OCI-LY1 (cell line): ENCODE data around the gene KLHL9.

Experiments used
- H2AFZ ChIP-seq: fragments of 200-600 bp; sonication (generic), shearing (Covaris generic); 2 replicates; pipeline ENCODE4 v1.6.0; 2014; ENCODE audit warnings: antibody characterized with exemption, mild to moderate bottlenecking, low read length
- H3F3A ChIP-seq: fragments of 200-600 bp; sonication (generic), shearing (Covaris generic); 2 replicates; pipeline ENCODE4 v1.6.0; 2014; ENCODE audit warnings: mild to moderate bottlenecking, antibody characterized with exemption, low read length, moderate library complexity; ENCODE audit not compliant: insufficient read depth
- H3K27ac ChIP-seq: fragments of 200-600 bp; sonication (generic); 2 replicates; pipeline ENCODE4 v1.5.1; 2014; ENCODE audit warnings: low read length, mixed run types, mild to moderate bottlenecking, low read depth; ENCODE audit not compliant: poor library complexity, severe bottlenecking
- H3K27me3 ChIP-seq: fragments of 200-600 bp; sonication (generic); 2 replicates; pipeline ENCODE4 v1.6.0; 2014; ENCODE audit warnings: antibody characterized with exemption, mild to moderate bottlenecking, low read length, moderate library complexity; ENCODE audit not compliant: insufficient read depth
- H3K36me3 ChIP-seq: fragments of 200-600 bp; sonication (generic); 2 replicates; pipeline ENCODE4 v1.6.1; 2014; ENCODE audit warnings: mild to moderate bottlenecking, antibody characterized with exemption, low read length, moderate library complexity, mixed read lengths; ENCODE audit not compliant: insufficient read depth
- H3K4me1 ChIP-seq: fragments of 200-600 bp; sonication (generic); 2 replicates; pipeline ENCODE4 v1.5.1; 2014; ENCODE audit warnings: mild to moderate bottlenecking, low read length, moderate library complexity; ENCODE audit not compliant: insufficient read depth, severe bottlenecking
- H3K4me2 ChIP-seq: fragments of 200-600 bp; sonication (generic), shearing (Covaris generic); 2 replicates; pipeline ENCODE4 v1.6.1; 2014; ENCODE audit warnings: low read length
- H3K4me3 ChIP-seq: fragments of 200-600 bp; sonication (generic); 2 replicates; pipeline ENCODE4 v1.5.1; 2014; ENCODE audit warnings: low read length, low read depth, mild to moderate bottlenecking, mixed read lengths; ENCODE audit not compliant: poor library complexity, severe bottlenecking
- H3K79me2 ChIP-seq: fragments of 200-600 bp; shearing (Covaris generic); 2 replicates; pipeline ENCODE4 v1.6.1; 2016; ENCODE audit warnings: mixed run types, low read length, mixed read lengths; ENCODE audit not compliant: insufficient read depth
- H3K9ac ChIP-seq: fragments of 200-600 bp; sonication (generic), shearing (Covaris generic); 2 replicates; pipeline ENCODE4 v1.6.1; 2014; ENCODE audit warnings: mild to moderate bottlenecking, low read length, mixed read lengths
- H3K9me2 ChIP-seq: fragments of 200-600 bp; sonication (generic), shearing (Covaris generic); 2 replicates; pipeline ENCODE4 v1.6.1; 2014; ENCODE audit warnings: low read depth, mild to moderate bottlenecking, low read length, mixed read lengths
- H3K9me3 ChIP-seq: fragments of 200-600 bp; shearing (Covaris generic); 2 replicates; pipeline ENCODE4 v1.6.1; 2014; ENCODE audit warnings: low read length, mixed read lengths
- H4K20me1 ChIP-seq: fragments of 200-600 bp; sonication (generic), shearing (Covaris generic); 2 replicates; pipeline ENCODE4 v1.6.0; 2016; ENCODE audit warnings: mild to moderate bottlenecking, low read length; ENCODE audit not compliant: insufficient read depth
- EZH2 ChIP-seq: fragments of 200-600 bp; sonication (generic), shearing (Covaris generic); IDR thresholded peaks from 2 replicates; pipeline ENCODE4 v1.8.0; 2017; ENCODE audit warnings: borderline replicate concordance, mixed run types, mild to moderate bottlenecking, antibody characterized with exemption, low read length, moderate library complexity, mixed read lengths
- TF ChIP-seq, protein P1 (sequence below): fragments of 200-600 bp; sonication (generic), shearing (Covaris generic); IDR thresholded peaks from 2 replicates; pipeline ENCODE4 v1.5.1; 2017; ENCODE audit warnings: mild to moderate bottlenecking, antibody characterized with exemption, low read length, moderate library complexity, mixed read lengths

KLHL9 gene

DNA sequence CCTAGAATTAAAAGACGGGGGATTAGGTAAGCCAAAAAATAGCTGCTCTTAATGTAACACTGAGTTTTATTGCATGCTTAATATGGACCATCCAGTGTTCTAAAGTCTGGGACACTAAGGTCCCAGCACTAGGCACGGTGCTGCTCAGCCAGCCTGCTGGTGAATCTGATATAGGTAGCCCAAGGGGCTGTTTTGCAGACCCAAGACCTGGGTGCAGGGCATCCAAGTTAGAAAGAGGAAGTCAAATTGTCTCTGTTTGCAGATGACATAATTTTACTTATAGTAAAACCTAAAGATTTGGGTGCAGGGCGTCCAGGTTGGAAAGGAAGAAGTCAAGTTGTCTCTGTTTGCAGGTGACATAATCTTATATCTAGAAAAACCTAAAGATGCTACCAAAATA, 47.9 kb downstream of the KLHL9 start:
- H3K4me2 ChIP-seq = no peak overlapping the region
- H3K9ac ChIP-seq = no peak overlapping the region
- H3K27ac ChIP-seq = no peak overlapping the region
- H3K4me1 ChIP-seq = no peaks in the 10 kb centered on the region
- H3K27me3 ChIP-seq = no peaks in the 10 kb centered on the region
- H3K9me2 ChIP-seq = no peaks in the 10 kb centered on the region
- TF ChIP-seq, protein P1, sequence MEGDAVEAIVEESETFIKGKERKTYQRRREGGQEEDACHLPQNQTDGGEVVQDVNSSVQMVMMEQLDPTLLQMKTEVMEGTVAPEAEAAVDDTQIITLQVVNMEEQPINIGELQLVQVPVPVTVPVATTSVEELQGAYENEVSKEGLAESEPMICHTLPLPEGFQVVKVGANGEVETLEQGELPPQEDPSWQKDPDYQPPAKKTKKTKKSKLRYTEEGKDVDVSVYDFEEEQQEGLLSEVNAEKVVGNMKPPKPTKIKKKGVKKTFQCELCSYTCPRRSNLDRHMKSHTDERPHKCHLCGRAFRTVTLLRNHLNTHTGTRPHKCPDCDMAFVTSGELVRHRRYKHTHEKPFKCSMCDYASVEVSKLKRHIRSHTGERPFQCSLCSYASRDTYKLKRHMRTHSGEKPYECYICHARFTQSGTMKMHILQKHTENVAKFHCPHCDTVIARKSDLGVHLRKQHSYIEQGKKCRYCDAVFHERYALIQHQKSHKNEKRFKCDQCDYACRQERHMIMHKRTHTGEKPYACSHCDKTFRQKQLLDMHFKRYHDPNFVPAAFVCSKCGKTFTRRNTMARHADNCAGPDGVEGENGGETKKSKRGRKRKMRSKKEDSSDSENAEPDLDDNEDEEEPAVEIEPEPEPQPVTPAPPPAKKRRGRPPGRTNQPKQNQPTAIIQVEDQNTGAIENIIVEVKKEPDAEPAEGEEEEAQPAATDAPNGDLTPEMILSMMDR = no peak
- TF ChIP-seq EZH2 = no peak
- H3K4me3 ChIP-seq = no peak overlapping the region
- H4K20me1 ChIP-seq = no peaks in the 10 kb centered on the region
- no peaks in the 10 kb centered on the region for H3F3A ChIP-seq
- H3K9me3 ChIP-seq = no peaks in the 10 kb centered on the region
- H2AFZ ChIP-seq = no peak overlapping the region
- no peaks in the 10 kb centered on the region for H3K79me2 ChIP-seq
- no peaks in the 10 kb centered on the region for H3K36me3 ChIP-seq

DNA sequence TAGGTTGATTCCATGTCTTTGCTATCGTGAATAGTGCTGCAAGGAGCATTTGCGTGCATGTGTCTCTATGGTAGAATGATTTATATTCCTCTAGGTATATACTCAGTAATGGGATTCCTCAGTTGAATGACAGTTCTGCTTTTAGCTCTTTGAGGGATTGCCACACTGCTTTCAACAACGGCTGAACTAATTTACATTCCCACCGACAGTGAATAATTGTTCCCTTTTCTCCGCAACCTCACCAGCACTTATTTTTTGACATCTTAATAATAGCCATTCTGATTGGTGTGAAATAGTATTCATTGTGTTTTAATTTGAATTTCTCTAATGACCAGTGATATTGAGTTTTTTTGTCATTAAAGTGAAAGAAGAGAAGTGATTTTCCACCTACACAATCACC, 48.5 kb downstream of the KLHL9 start:
- Histone ChIP-seq H3K9me3 (no peaks in the 10 kb centered on the region), H3K4me1 (no peaks in the 10 kb centered on the region), H3K36me3 (no peaks in the 10 kb centered on the region), H3K9ac (no peak overlapping the region), H3K9me2 (no peaks in the 10 kb centered on the region), H3K4me2 (no peak overlapping the region), H3K79me2 (no peaks in the 10 kb centered on the region), H4K20me1 (no peaks in the 10 kb centered on the region), H3K4me3 (no peak overlapping the region), H3K27me3 (no peaks in the 10 kb centered on the region), H2AFZ (no peak overlapping the region), H3K27ac (no peak overlapping the region), H3F3A (no peaks in the 10 kb centered on the region)
- no peak for TF ChIP-seq EZH2
- TF ChIP-seq, protein P1 = no peak

DNA sequence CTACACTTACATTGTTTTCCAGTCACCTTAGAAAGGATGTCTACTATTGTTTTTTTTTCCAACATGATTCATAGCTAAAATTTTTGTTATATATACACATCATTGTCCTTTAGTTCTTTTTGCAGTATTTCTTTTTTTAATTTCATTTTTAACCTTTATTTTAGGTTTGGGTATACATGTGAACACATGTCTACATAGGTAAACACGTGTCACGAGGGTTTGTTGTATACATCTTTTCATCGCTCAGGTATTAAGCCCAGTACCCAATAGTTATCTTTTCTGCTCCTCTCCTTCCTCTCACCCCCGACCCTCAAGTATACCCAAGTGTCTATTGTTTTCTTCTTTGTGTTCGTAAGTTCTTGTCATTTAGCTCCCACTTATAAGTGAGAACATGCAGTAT, 49.1 kb downstream of the KLHL9 start:
- no peak overlapping the region for H2AFZ ChIP-seq
- no peak overlapping the region for H3K4me2 ChIP-seq
- H3K9me3 ChIP-seq = no peaks in the 10 kb centered on the region
- no peaks in the 10 kb centered on the region for H3K9me2 ChIP-seq
- no peaks in the 10 kb centered on the region for H3F3A ChIP-seq
- H3K9ac ChIP-seq = no peak overlapping the region
- H3K36me3 ChIP-seq = no peaks in the 10 kb centered on the region
- H4K20me1 ChIP-seq = no peaks in the 10 kb centered on the region
- H3K4me1 ChIP-seq = no peaks in the 10 kb centered on the region
- no peak for TF ChIP-seq EZH2
- TF ChIP-seq, protein P1 = no peak
- H3K27ac ChIP-seq = no peak overlapping the region
- no peak overlapping the region for H3K4me3 ChIP-seq
- H3K79me2 ChIP-seq = no peaks in the 10 kb centered on the region
- no peaks in the 10 kb centered on the region for H3K27me3 ChIP-seq
